Muscle of back (tissue), 11 donors: ENCODE results near the gene OOSP2. TPM values are rescaled to one million over a fixed set of nuclear protein-coding genes. Genes with fewer than 3 reads are reported as not detected.

ENCODE experiments used
- DNase-seq, 3 donors: peaks; one replicate each; pipeline versions ENCODE4 v3.0.0 to v3.0.0-alpha.2; 2013
- polyA plus RNA-seq, 10 donors: library from polyadenylated mRNA; unstranded; fragments of 120-200 nt; gene quantifications; one replicate each; pipeline ENCODE4 v1.2.1, GENCODE V29; 2013; ENCODE audit not compliant: insufficient read length in 10 of 10

Gene OOSP2
- polyA plus RNA-seq, 10 donors: not detected

- no peak for DNase-seq
Observed at GRCh38 chr11:60078745-60079144, 38.5 kb downstream of the OOSP2 start.

- no peak for DNase-seq
Observed at GRCh38 chr11:60080535-60080934, 40.3 kb downstream of the OOSP2 start.

GRCh38 chr11:60084631-60085273 is 44.5 kb downstream of the OOSP2 start:
- DNase-seq: no peak

GRCh38 chr11:60085909-60086308 is 45.7 kb downstream of the OOSP2 start:
- DNase-seq: no peak

- no peak for DNase-seq
Observed at GRCh38 chr11:60087239-60087638, 47.0 kb downstream of the OOSP2 start.

- DNase-seq: no peak
Observed at GRCh38 chr11:60088364-60088763, 48.2 kb downstream of the OOSP2 start, which contains the start of gene MS4A2. TSS of gene MS4A2 (plus strand) at chr11:60088664. CDS start at chr11:60088766, 102 bp downstream.

GRCh38 chr11:60095477-60096120 is 55.4 kb downstream of the OOSP2 start:
- no peak for DNase-seq

GRCh38 chr11:60097189-60097588 is 57.0 kb downstream of the OOSP2 start:
- no peak for DNase-seq

Other genes starting within 250 kb of the OOSP2 start
- gene MRPL16, start 229.6 kb upstream of the OOSP2 start, polyA plus RNA-seq: 10 to 100 TPM; 32.3 to 37.2 (median 34.3) TPM
- gene CBLIF, start 194.9 kb upstream of the OOSP2 start, polyA plus RNA-seq: under 1 TPM in 1 of 10 donors, not detected in 9; 0.08 TPM
- under 1 TPM in 3 of 10 donors, not detected in 7; 0.16 to 0.38 (median 0.22) TPM for gene TCN1, start 173.9 kb upstream of the OOSP2 start, polyA plus RNA-seq
- gene OOSP3, start 161.6 kb upstream of the OOSP2 start, polyA plus RNA-seq: not detected
- not detected for gene OOSP1, start 102.0 kb upstream of the OOSP2 start, polyA plus RNA-seq
- gene OOSP4A, start 76.4 kb upstream of the OOSP2 start, polyA plus RNA-seq: not detected
- not detected for gene OOSP4B, start 23.2 kb upstream of the OOSP2 start, polyA plus RNA-seq
- 1 to 10 TPM in 4 of 10 donors, under 1 TPM in 6; 0.38 to 1.6 (median 0.77) TPM for gene MS4A3, start 16.3 kb downstream of the OOSP2 start, polyA plus RNA-seq
- gene MS4A2, start 48.3 kb downstream of the OOSP2 start, polyA plus RNA-seq: under 1 TPM; 0.04 to 0.69 (median 0.29) TPM
- 10 to 100 TPM; 18.6 to 29.1 (median 25.8) TPM for gene MS4A6A, start 142.7 kb downstream of the OOSP2 start, polyA plus RNA-seq
- 1 to 10 TPM in 9 of 10 donors, under 1 TPM in 1; 0.83 to 2.4 (median 1.6) TPM for gene MS4A4E, start 202.7 kb downstream of the OOSP2 start, polyA plus RNA-seq
- 10 to 100 TPM in 8 of 10 donors, 1 to 10 TPM in 2; 7.2 to 15.3 (median 12.5) TPM for gene MS4A4A, start 240.3 kb downstream of the OOSP2 start, polyA plus RNA-seq